HEK293 (cell line): Measurements from ENCODE around the gene THSD4.

Experiments used
- CTCF ChIA-PET: fragments of 350-600 bp; formaldehyde crosslinking; extraction: SDS; loops from one replicate; lab custom pipeline; 2021; ENCODE audit warnings: antibody characterized with exemption; lab: Yijun Ruan, JAX
- POLR2A ChIA-PET: fragments of 300-600 bp; formaldehyde crosslinking; extraction: SDS; loops from one replicate; lab custom pipeline; 2020; ENCODE audit warnings: antibody characterized with exemption, inconsistent platforms; lab: Yijun Ruan, JAX
- H3K27ac ChIP-seq: fragments of 200-500 bp; sonication (Bioruptor generic); 2 replicates; pipeline ENCODE4 v1.5.1; 2014; ENCODE audit warnings: low read depth, low read length, control low read depth, inconsistent platforms; ENCODE audit errors: extremely low read depth
- H3K36me3 ChIP-seq, 2 experiments: fragments of 200-500 bp in 1 of 2; sonication (Bioruptor generic) in 1 of 2; 1 replicate in 1 of 2; 2 replicates in 1 of 2; pipeline ENCODE4 v1.5.1; 2014 to 2017; ENCODE audit warnings: inconsistent platforms in 2 of 2, low read length in 2 of 2; ENCODE audit not compliant: control insufficient read depth in 2 of 2, insufficient read depth in 1 of 2
- H3K4me1 ChIP-seq: fragments of 200-500 bp; sonication (Bioruptor generic); 2 replicates; pipeline ENCODE4 v1.5.1; 2014; ENCODE audit warnings: mild to moderate bottlenecking, low read length, inconsistent platforms; ENCODE audit not compliant: control insufficient read depth, insufficient read depth
- H3K4me3 ChIP-seq: 2 replicates; pipeline ENCODE4 v1.5.1; 2011; ENCODE audit warnings: low read depth, mild to moderate bottlenecking, control low read depth, low read length, moderate library complexity
- H3K9me3 ChIP-seq: fragments of 200-500 bp; sonication (Bioruptor generic); 2 replicates; pipeline ENCODE4 v1.5.1; 2014; ENCODE audit warnings: low read depth, low read length, inconsistent platforms; ENCODE audit not compliant: control insufficient read depth, insufficient read depth
- TCF7L2 ChIP-seq: IDR thresholded peaks from 2 replicates; pipeline ENCODE4 v1.6.1; 2011; ENCODE audit warnings: low read depth, mild to moderate bottlenecking, inconsistent platforms, low read length, moderate library complexity, borderline replicate concordance
- ZBTB21 ChIP-seq: fragments of 450-650 bp; formaldehyde crosslinking; IDR thresholded peaks from 2 replicates; pipeline ENCODE4 v1.5.1; 2017; ENCODE audit warnings: missing biosample characterization, missing genetic modification characterization
- ZBTB44 ChIP-seq: fragments of 450-650 bp; IDR thresholded peaks from 2 replicates; pipeline ENCODE4 v1.5.1; 2018; ENCODE audit warnings: missing biosample characterization, mild to moderate bottlenecking, missing genetic modification characterization
- ZFP37 ChIP-seq: fragments of 450-650 bp; formaldehyde crosslinking; IDR thresholded peaks from 2 replicates; pipeline ENCODE4 v1.5.1; 2016; ENCODE audit warnings: missing biosample characterization, missing genetic modification characterization
- ZNF48 ChIP-seq: fragments of 450-650 bp; formaldehyde crosslinking; IDR thresholded peaks from 2 replicates; pipeline ENCODE4 v1.5.1; 2016; ENCODE audit warnings: missing biosample characterization, missing genetic modification characterization
- ZNF561 ChIP-seq: fragments of 450-650 bp; IDR thresholded peaks from 2 replicates; pipeline ENCODE4 v1.5.1; 2018; ENCODE audit warnings: missing biosample characterization, missing genetic modification characterization, borderline replicate concordance
- ZNF596 ChIP-seq: fragments of 450-650 bp; IDR thresholded peaks from 2 replicates; pipeline ENCODE4 v1.5.0; 2018; ENCODE audit warnings: missing biosample characterization, mild to moderate bottlenecking, missing genetic modification characterization, moderate library complexity
- TF ChIP-seq, protein P1 (sequence below): fragments of 450-650 bp; formaldehyde crosslinking; IDR thresholded peaks from 2 replicates; pipeline ENCODE4 v1.5.1; 2016; ENCODE audit warnings: missing biosample characterization, missing genetic modification characterization
- TF ChIP-seq, protein P2 (sequence below): fragments of 450-650 bp; formaldehyde crosslinking; IDR thresholded peaks from 2 replicates; pipeline ENCODE4 v1.5.1; 2017; ENCODE audit warnings: missing biosample characterization, missing genetic modification characterization
- TF ChIP-seq, protein P3 (sequence below): fragments of 450-650 bp; formaldehyde crosslinking; IDR thresholded peaks from 2 replicates; pipeline ENCODE4 v1.5.1; 2016; ENCODE audit warnings: missing biosample characterization, missing genetic modification characterization, low read depth
- TF ChIP-seq, protein P4 (sequence below): fragments of 450-650 bp; formaldehyde crosslinking; IDR thresholded peaks from 2 replicates; pipeline ENCODE4 v1.5.1; 2017; ENCODE audit warnings: missing biosample characterization, missing genetic modification characterization
- TF ChIP-seq, protein P5 (sequence below): fragments of 450-650 bp; formaldehyde crosslinking; conservative IDR thresholded peaks from 2 replicates; pipeline ENCODE4 v1.5.1; 2016; ENCODE audit warnings: low read depth, missing biosample characterization, missing genetic modification characterization

The THSD4 gene

GRCh38 chr15:71509139-71509538, 393.9 kb downstream of the THSD4 start (continued):
- TF ChIP-seq TCF7L2 (no peak), ZNF48 (tag by site-specific recombination) (no peak)

DNA sequence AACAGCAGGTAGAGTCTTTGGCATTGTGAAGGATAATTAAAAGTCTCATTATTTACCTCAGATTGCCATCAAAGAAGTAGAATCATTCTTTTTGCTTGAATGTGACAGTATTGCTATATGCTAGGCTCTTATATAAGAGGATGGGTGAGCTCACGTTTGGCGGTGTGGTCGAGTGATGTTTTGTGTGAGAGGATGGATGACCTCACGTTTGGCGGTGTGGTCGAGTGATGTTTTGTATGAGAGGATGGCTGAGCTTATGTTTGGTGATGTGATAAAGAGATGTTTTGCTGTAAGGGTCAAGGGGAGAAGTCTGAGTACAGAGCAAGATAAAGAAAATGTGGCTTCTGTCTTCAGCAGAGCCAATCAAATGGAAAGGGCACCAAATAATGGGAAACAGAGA, 395.5 kb downstream of the THSD4 start:
- CTCF ChIA-PET = interaction anchor here (0.8 to 1.2 kb wide), 3 partner anchors 16 to 290 kb away, joined by 3 to 7 read pairs (median 4); no protein-coding TSS in a partner anchor
- Histone ChIP-seq H3K36me3 (no peaks in the 10 kb centered on the region), H3K4me1 (peaks cover 13% of the 10 kb centered on the region), H3K9me3 (no peaks in the 10 kb centered on the region), H3K27ac (no peak overlapping the region), H3K4me3 (no peak overlapping the region)
- no peak for TF ChIP-seq ZNF596 (tag by site-specific recombination)
- TF ChIP-seq ZBTB21 = peak; percentile 17; the same call in 1 of the 2 replicates
- POLR2A ChIA-PET = no interaction called here

DNA sequence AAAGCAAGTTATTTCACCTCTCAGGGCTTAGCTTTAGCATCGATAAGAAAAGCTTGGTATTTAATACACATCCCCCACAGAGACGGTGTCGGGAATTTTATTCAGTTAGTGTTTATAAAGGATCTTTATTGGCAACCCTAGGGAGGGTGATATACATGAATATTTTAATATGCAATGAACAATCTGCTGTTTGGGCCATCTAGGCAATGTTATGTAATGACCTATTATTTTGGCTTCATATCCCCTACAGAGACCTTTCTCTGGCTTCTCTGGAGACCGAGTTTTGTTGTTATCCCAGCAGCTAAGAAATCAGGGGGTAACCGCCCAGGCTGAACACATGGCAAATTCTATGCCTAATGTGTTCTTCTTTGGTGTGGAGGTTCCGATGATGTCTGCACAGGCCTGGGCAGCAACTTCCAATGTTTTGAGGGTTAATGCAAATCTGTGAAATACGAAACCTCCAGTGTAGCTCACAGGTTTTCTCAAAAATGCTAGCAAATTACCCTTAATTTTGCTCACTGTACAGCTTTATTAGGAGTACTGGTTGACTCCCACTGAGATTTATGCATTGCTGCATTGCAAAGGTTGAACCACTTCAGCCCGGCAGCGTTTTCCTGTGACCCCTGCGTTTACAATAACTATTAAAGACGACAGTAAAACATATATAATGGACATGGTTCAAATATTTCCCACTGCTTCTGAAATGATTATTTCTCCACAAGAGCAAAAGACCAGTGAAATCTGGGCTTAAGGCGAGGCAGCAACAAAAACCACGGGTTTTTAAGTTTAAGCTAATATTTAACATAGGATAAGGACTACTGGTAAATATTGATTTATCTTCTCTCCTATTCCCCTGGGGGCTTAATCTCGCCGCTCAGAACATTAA, 396.8 kb downstream of the THSD4 start:
- Histone ChIP-seq H3K9me3 (no peaks in the 10 kb centered on the region), H3K36me3 (no peaks in the 10 kb centered on the region), H3K4me3 (no peak overlapping the region), H3K4me1 (peaks cover 13% of the 10 kb centered on the region), H3K27ac (no peak overlapping the region; the same call in 1 of the 2 replicates)
- POLR2A ChIA-PET = no interaction called here
- CTCF ChIA-PET = interaction anchor here (0.5 to 1.2 kb wide), 7 partner anchors 14 to 1613 kb away, joined by 3 to 7 read pairs (median 3); no protein-coding TSS in a partner anchor
- TF ChIP-seq ZFP37 (no peak), ZNF561 (peak; percentile 86; the same call in 1 of the 2 replicates), ZBTB44 (tag by site-specific recombination) (peak; percentile 81)
- TF ChIP-seq, protein P1, sequence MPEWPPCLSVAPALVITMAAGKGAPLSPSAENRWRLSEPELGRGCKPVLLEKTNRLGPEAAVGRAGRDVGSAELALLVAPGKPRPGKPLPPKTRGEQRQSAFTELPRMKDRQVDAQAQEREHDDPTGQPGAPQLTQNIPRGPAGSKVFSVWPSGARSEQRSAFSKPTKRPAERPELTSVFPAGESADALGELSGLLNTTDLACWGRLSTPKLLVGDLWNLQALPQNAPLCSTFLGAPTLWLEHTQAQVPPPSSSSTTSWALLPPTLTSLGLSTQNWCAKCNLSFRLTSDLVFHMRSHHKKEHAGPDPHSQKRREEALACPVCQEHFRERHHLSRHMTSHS (tag by site-specific recombination) = 0 out of 2 replicates have a peak, but pooled peaks have one; percentile 31
- TF ChIP-seq, protein P2, sequence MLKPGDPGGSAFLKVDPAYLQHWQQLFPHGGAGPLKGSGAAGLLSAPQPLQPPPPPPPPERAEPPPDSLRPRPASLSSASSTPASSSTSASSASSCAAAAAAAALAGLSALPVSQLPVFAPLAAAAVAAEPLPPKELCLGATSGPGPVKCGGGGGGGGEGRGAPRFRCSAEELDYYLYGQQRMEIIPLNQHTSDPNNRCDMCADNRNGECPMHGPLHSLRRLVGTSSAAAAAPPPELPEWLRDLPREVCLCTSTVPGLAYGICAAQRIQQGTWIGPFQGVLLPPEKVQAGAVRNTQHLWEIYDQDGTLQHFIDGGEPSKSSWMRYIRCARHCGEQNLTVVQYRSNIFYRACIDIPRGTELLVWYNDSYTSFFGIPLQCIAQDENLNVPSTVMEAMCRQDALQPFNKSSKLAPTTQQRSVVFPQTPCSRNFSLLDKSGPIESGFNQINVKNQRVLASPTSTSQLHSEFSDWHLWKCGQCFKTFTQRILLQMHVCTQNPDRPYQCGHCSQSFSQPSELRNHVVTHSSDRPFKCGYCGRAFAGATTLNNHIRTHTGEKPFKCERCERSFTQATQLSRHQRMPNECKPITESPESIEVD (tag by site-specific recombination) = peak; percentile 93
- TF ChIP-seq, protein P3, sequence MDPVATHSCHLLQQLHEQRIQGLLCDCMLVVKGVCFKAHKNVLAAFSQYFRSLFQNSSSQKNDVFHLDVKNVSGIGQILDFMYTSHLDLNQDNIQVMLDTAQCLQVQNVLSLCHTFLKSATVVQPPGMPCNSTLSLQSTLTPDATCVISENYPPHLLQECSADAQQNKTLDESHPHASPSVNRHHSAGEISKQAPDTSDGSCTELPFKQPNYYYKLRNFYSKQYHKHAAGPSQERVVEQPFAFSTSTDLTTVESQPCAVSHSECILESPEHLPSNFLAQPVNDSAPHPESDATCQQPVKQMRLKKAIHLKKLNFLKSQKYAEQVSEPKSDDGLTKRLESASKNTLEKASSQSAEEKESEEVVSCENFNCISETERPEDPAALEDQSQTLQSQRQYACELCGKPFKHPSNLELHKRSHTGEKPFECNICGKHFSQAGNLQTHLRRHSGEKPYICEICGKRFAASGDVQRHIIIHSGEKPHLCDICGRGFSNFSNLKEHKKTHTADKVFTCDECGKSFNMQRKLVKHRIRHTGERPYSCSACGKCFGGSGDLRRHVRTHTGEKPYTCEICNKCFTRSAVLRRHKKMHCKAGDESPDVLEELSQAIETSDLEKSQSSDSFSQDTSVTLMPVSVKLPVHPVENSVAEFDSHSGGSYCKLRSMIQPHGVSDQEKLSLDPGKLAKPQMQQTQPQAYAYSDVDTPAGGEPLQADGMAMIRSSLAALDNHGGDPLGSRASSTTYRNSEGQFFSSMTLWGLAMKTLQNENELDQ (tag by site-specific recombination) = 0 out of 2 replicates have a peak, but pooled peaks have one; percentile 36
- TF ChIP-seq, protein P4, sequence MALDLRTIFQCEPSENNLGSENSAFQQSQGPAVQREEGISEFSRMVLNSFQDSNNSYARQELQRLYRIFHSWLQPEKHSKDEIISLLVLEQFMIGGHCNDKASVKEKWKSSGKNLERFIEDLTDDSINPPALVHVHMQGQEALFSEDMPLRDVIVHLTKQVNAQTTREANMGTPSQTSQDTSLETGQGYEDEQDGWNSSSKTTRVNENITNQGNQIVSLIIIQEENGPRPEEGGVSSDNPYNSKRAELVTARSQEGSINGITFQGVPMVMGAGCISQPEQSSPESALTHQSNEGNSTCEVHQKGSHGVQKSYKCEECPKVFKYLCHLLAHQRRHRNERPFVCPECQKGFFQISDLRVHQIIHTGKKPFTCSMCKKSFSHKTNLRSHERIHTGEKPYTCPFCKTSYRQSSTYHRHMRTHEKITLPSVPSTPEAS (tag by site-specific recombination) = no peak
- TF ChIP-seq, protein P5, sequence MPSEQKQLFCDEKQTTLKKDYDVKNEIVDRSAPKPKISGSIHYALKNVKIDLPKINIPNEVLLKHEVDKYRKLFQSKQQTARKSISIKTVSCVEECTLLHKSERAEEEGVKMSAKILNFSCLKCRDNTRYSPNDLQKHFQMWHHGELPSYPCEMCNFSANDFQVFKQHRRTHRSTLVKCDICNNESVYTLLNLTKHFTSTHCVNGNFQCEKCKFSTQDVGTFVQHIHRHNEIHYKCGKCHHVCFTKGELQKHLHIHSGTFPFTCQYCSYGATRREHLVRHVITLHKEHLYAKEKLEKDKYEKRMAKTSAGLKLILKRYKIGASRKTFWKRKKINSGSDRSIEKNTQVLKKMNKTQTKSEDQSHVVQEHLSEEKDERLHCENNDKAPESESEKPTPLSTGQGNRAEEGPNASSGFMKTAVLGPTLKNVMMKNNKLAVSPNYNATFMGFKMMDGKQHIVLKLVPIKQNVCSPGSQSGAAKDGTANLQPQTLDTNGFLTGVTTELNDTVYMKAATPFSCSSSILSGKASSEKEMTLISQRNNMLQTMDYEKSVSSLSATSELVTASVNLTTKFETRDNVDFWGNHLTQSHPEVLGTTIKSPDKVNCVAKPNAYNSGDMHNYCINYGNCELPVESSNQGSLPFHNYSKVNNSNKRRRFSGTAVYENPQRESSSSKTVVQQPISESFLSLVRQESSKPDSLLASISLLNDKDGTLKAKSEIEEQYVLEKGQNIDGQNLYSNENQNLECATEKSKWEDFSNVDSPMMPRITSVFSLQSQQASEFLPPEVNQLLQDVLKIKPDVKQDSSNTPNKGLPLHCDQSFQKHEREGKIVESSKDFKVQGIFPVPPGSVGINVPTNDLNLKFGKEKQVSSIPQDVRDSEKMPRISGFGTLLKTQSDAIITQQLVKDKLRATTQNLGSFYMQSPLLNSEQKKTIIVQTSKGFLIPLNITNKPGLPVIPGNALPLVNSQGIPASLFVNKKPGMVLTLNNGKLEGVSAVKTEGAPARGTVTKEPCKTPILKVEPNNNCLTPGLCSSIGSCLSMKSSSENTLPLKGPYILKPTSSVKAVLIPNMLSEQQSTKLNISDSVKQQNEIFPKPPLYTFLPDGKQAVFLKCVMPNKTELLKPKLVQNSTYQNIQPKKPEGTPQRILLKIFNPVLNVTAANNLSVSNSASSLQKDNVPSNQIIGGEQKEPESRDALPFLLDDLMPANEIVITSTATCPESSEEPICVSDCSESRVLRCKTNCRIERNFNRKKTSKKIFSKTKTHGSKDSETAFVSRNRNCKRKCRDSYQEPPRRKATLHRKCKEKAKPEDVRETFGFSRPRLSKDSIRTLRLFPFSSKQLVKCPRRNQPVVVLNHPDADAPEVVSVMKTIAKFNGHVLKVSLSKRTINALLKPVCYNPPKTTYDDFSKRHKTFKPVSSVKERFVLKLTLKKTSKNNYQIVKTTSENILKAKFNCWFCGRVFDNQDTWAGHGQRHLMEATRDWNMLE = no peak
